Fibroblast of gingiva (primary cell): ENCODE data around the gene SLC23A1.
"Not testable (repeated sequence)": the region's sequence is repeated elsewhere in the genome, so short reads cannot be mapped to it uniquely, and the experiment has no call there.

Source experiments
- DNase-seq: peaks from one replicate; pipeline ENCODE4 v3.0.0-alpha.2; 2011; ENCODE audit warnings: low read depth

Gene SLC23A1

DNA sequence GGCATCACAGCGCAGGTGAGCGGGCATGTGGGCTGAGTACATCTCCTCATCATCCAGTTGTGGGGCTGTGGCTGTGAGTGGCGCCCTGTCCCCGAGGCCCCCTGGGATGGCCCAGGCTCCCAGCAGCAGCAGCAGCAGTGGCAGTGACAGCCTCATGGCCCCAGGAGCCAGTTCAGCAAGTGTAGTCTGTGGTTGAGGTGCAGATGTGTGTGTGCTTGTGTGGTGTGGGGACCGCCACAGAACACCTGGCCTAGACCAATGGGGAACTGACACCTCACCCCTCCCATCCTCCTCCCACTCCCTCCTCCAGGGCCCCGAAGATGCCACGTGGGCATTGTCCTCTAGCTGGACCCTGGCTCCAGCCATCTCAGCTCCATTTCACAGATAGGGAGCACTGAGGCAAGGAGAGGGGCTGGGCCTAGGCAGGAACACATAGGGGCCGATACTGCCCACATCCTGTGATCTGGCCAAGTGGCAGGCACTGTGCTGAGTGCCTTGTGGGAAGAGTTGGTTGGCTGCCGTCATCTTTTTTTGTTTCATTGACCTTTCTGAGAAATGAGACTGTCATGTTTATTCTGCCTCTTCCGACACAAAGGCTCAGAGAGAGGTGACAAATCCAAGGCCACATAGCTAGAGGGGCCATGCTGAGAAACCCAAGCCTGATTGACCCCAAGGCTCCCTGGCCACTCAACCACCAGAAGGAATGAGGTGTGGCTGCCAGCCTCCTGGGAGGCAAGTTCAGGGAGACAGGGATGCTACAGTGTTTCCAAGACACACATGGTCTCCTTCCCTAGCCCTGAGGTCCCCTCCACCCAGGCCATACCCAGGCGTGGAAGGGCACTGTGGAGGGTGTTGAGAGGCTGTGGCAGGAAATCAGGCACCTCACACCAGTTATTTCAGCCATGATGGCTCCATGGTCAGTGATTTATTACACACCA, 6.9 kb upstream of the SLC23A1 start, which contains the start of gene MZB1:
Gene MZB1 (minus strand): TSS at position 213 of the 938 bp plus-strand sequence. CDS start 57 bp downstream, at position 156.
- no peak for DNase-seq

- DNase-seq: peak; percentile 54
Observed at GRCh38 chr5:139388198-139388821, 5.2 kb upstream of the SLC23A1 start.

GRCh38 chr5:139387611-139388197, 4.6 kb upstream of the SLC23A1 start:
- DNase-seq: no peak

GRCh38 chr5:139386956-139387355, 3.9 kb upstream of the SLC23A1 start:
- DNase-seq: not testable (repeated sequence)

DNA sequence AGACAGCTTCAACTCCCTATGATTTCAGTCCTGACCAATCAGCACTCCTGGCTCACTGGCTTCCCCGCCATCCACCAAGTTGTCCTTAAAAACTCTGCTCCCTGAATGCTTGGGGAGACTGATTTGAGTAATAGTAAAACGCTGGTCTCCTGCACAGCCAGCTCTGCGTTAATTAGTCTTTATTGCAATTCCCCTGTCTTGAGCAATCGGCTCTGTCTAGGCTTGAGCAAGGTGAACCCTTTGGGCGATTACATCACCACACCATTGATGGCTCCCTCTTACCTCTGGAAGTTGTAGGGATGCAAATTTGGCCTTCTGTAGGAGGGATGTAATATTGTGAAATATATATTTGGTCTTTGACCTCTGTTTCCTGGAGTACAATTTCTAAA, 2.9 kb upstream of the SLC23A1 start:
- DNase-seq: no peak

DNA sequence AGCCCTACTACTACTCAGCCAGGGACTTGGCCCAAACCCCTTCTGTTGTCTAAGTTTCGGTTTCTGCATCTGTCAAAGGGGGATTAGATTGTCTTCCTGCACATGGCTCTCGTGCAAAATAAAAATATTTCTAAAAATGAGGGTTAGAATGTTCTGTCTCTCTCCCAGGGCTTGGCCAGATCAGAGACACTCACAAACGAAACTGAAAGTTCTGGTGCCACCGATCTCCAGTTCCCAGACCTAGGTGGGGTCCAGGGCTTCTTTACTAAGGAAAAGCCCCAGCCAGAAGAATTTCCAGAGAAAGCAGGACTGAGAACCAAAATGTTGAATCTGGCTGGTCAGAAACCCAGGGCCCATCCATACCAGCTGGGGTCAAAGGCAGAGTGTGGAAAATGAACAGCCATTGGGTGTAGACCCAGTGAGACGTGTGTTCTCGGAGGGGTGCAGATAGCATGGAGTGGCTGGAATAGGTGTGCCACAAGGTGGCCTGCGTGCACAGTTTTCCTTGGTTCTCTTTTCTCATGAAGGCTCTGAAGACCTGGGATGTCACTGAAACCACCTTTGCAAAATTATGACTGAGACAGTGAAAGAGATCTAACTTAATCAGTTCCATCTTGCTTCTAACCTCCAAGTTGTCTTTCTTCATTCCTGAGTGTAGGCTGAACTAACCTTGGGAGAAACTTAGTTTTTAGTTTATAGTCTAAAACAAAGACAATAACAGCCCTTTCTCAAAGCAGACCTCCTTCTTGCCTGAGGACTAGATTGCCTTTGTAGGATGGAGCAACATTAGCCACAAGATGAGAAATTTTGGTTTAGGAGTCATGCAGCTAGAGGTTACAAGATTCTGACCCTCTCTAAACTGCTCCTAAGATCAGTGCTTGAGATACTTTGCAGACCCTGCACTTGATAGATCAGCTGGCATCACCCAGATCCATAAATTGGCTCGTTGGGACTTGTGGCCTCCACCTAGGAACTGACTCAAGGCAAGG, 2.3 kb upstream of the SLC23A1 start:
- DNase-seq: no peak

GRCh38 chr5:139384591-139385051, 1.5 kb upstream of the SLC23A1 start:
- no peak for DNase-seq

DNA sequence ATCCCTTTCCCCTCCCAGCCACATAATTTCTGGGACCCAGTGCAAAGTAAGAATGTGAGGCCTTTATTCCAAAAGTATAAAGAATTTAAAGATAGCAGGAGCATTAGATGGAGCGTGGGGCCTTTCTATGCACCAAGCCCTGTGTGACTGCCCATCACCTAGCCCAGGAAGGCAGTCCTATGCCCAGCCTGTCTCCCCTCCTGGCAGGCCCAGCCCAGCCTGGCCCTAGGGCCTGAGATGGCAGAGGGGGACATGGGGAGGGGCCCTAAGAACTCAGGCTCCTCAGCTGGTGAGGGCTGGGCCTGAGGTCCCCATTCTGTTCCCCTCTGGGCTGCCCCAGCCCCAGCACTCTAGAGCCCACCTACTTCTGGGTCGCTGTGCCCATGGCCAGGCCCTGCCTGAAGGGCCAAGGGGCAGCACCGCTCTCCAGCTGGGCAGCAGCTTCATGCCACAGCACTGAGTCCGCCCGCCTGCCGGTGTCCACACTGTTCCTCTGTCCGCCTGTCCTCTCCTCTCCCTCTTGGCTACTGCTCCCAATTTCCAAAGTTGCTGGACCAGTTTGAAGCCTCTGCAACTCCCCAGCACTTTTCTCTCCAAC, 995 bp upstream of the SLC23A1 start:
- no peak for DNase-seq

DNA sequence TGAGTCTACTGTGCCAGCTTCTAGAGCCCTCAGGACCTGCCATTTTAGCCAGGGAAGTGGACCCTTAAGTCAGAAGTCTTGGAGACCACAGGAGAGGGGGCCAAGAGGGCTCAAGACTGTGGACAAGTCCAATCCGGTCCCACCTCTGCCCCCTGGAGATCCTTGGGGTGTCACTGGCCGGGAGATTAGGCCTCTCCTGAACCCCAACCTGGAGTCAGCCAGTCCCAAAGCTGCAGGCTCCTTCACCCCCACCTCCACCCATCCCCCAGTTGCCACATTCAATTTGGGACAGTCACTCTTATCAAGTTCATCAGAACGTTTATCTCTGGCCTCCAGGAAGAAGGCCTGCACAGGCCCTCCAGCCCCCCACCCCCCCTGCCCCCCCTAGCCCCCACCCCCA, 290 bp downstream of the SLC23A1 start:
- DNase-seq: no peak

- DNase-seq: no peak
Observed at GRCh38 chr5:139381837-139382761, 998 bp downstream of the SLC23A1 start.

DNA sequence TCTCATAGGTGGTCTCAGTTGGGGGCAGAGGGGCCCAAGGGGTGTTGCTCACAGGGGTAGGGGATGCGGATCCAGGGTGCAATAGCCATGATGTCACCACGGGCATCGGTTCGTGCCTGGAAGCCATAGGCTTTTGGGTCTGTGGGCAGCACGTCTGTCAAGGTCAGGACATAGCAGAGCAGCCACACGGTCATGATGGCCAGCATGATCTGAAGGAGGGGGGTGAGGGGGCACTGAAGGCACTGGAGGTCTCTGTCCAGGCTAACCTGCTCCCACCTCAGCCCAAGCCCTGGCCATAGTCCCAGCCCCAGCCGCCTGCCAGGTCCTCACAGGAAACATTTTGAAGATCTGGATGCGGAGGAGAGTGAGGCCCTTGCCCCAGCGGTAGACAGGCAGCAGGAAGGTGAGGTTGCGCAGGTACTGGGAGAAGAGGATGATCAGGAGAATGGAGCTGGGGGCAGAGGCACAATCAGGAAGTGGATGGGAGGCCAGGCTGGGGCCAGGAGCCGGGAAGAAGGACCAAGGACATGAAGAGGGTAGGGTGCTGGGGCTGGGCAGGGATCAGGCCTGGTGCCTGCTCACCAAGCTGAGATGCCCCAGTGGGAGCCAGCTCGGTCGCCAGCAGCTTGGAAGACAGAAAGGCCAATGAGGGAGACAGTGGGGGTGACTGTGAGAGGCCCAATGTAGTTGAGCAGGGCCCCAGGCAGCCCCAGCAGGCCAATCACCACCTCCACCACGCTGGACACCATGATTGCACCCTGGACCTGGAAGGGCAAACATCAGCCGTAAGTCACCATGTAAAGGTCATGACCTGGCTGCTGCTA, 3.3 kb downstream of the SLC23A1 start:
- DNase-seq: no peak

GRCh38 chr5:139378941-139379361, 4.1 kb downstream of the SLC23A1 start:
- DNase-seq: no peak

DNA sequence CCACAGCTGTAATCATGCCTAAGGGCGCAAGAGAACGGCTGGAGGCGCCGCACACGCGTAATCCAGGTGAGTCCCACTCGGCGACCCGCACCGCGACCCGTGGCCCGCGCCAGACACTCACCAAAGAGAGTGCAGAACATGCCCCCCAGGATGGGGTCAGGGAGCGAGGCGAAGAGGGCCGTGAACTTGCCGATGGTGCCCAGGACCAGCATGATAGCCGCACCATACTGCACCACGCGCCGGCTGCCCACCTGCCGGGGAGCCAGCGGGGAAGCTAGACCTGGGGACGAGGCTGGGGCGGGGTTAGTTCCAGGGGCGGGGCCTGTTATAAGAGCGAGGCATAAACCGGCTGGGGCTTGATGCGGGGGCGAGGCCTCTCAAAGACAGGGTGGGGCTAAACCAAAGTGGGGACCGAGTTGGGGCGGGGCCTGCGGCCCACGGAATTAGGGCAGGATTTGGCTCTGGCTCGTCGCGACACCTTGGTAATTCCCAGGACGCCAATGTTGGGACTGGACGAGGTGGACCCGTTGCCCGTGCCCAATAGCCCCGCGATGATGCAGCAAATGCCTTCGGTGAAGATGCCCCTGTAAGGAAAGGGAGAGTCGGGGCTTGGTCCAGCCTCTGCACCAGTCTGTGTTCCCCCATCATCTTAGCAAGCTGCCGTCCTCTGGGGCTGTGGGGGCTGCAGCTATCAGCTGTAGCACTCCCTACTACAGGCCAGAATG, 4.8 kb downstream of the SLC23A1 start:
- DNase-seq: no peak

- no peak for DNase-seq
Observed at GRCh38 chr5:139377226-139377625, 5.9 kb downstream of the SLC23A1 start.

- no peak for DNase-seq
Observed at GRCh38 chr5:139376364-139376763, 6.7 kb downstream of the SLC23A1 start.

DNA sequence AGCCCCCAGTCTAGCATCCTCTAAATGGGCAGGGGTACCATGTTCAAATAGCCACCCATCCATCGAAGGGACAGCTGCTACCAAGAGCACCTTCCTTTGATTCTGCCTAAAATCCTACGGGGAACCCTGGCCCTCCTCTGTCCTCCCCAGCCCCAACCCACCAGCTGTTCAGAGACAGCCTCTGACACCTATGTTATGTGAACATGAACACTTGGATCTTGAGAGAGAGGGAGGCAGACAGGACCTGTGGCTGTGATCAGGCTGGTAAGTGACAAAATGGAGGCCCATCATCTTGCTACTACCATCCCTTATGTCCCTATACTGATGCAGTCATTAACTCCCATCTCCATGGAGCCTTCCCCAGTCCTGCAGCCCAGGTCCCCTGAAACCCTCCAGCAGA, 8.2 kb downstream of the SLC23A1 start:
- no peak for DNase-seq

- no peak for DNase-seq
Observed at GRCh38 chr5:139371482-139372435, 11.3 kb downstream of the SLC23A1 start.
